IPS DF 4.7 (cell line): Measurements from ENCODE around the gene GPR34.

Source experiments
- DNase-seq: peaks from one replicate; pipeline ENCODE4 v3.0.0-alpha.2; 2013; ENCODE audit warnings: low spot score; ENCODE audit errors: extremely low read depth

GPR34 gene

DNA sequence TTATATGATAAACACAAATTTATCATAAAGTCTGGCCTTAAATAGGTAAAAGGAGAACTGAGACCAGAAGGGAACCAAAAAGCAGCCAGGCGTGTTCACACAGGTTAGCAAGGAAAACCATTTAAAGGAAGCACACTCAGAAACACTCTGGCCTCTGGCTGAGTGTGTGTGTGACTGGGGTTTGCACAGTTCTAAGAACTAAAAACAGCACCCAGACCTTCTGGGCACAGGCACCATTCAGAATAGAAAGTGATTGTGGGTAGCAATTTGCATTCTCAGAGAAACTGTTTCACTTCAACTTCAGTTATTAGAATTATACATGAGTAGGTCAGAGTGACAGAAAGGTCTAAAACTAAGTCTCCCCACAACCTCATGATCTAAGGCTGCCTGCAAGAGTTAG is 45.2 kb downstream of the GPR34 start:
- no peak for DNase-seq

DNA sequence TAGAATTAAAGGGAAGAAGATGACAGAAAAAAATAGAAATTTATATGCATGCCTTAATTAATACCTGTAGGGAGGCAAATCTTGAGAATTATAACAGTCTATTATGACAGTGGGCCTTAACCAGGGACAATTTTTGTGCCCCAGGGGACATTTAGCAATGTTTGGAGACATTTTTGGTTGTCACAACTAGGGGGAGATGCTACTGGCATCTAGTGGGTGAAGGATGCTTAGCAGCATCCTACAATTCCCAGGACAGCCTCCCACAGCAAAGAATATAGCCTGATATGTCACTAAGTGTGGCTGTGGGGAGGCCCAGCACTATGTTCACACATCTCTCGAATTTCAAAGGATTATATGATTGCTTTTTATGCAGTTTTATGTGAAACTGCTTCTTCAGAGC is 45.8 kb downstream of the GPR34 start:
- no peak for DNase-seq

DNA sequence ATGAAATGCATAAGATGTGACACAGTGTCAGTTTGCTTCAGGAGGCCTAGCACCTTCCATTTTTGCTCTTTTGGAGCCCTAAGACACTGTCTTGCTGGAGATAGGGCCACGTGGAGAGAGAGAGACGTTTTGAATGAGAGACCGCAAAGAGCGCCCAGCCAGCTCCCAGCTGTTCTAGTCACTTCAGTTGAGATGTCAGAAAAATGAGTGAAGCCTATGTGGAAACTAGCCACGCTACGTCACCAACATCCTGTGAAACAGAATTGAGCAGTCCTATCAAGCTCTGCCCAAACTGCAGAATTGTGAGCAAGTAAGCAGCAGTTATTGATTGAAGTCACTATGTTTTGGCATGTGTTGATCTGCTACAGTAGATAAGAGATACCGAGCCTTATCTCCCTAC is 48.3 kb downstream of the GPR34 start:
- DNase-seq = no peak

DNA sequence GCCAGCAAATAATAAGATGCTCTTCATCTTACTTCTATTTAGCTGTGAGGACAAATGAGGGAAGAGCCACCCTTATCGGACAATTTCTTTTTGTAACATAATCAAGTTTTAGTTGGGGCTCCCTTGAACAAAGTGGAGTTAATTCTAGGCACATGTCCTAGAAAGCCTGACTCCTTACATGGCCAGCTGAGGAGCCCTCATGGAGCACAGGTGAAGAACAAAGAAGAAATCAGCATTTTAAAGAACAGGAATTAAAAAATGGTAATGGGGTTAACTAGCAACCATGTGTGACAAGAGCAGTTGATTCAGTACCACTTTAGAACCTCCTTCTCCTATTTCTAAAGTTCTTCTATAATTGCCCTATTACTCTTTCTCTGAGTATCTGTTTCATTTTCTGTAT is 51.1 kb downstream of the GPR34 start:
- DNase-seq = no peak
